Liver (tissue), 3 donors: ENCODE results near the gene EXPH5.

Experiments used
- ATF3 ChIP-seq: IDR thresholded peaks from 2 replicates; pipeline ENCODE4 v1.6.1; 2016; ENCODE audit warnings: antibody characterized with exemption
- CTCF ChIP-seq: fragments of 150-350 bp; IDR thresholded peaks from 2 replicates; pipeline ENCODE4 v1.5.1; 2017; ENCODE audit warnings: improper control_type of control experiment, low read depth, low read length; ENCODE audit not compliant: missing input control
- EGR1 ChIP-seq, 2 donors: IDR thresholded peaks; 2 replicates each; pipeline ENCODE4 v1.6.1; 2016 to 2018; ENCODE audit warnings: antibody characterized with exemption in 2 of 2, low read depth in 2 of 2
- FOXA1 ChIP-seq: IDR thresholded peaks from 2 replicates; pipeline ENCODE4 v1.6.1; 2016; ENCODE audit warnings: antibody characterized with exemption
- JUND ChIP-seq, 2 donors: IDR thresholded peaks; 2 replicates each; pipeline ENCODE4 v1.6.1; 2016; ENCODE audit warnings: antibody characterized with exemption in 2 of 2
- MAX ChIP-seq: IDR thresholded peaks from 2 replicates; pipeline ENCODE4 v1.6.1; 2016; ENCODE audit warnings: antibody characterized with exemption
- RAD21 ChIP-seq, 2 donors: IDR thresholded peaks; 2 replicates each; pipeline ENCODE4 v1.6.1; 2016; ENCODE audit warnings: antibody characterized with exemption in 2 of 2, mild to moderate bottlenecking in 2 of 2
- RXRA ChIP-seq, 2 donors: IDR thresholded peaks; 2 replicates each; pipeline ENCODE4 v1.6.1; 2017 to 2018; ENCODE audit warnings: antibody characterized with exemption in 2 of 2, mild to moderate bottlenecking in 1 of 2
- SP1 ChIP-seq: IDR thresholded peaks from 2 replicates; pipeline ENCODE4 v1.6.1; 2018; ENCODE audit warnings: antibody characterized with exemption, mild to moderate bottlenecking
- TAF1 ChIP-seq: conservative IDR thresholded peaks from 2 replicates; pipeline ENCODE4 v1.6.1; 2016; ENCODE audit warnings: antibody characterized with exemption, mild to moderate bottlenecking
- ZBTB33 ChIP-seq: IDR thresholded peaks from 2 replicates; pipeline ENCODE4 v1.6.1; 2016; ENCODE audit warnings: antibody characterized with exemption
- donor health status: healthy.
- donor health status: healthy.

GRCh38 chr11:108543316-108543964 lies 50.1 kb downstream of the EXPH5 start:
- TF ChIP-seq CTCF, result no peak
- no peak for TF ChIP-seq RAD21 (IDR thresholded peaks at IDR 0.05)
- no peak for TF ChIP-seq ZBTB33
- TF ChIP-seq ATF3, result no peak
- no peak for TF ChIP-seq FOXA1
- TF ChIP-seq TAF1, result no peak
- no peak for TF ChIP-seq RXRA (IDR thresholded peaks at IDR 0.05)
- TF ChIP-seq SP1, result no peak
- TF ChIP-seq JUND (IDR thresholded peaks at IDR 0.05), result no peak
- no peak for TF ChIP-seq MAX
- no peak for TF ChIP-seq EGR1 (IDR thresholded peaks at IDR 0.05; ENCODE audit: low read depth in 2 of 2)
